Measurements from ENCODE around the gene PSMB10.
A peak's percentile ranks its signal among the peaks of the same experiment; 100 is the strongest.

Gene PSMB10

DNA sequence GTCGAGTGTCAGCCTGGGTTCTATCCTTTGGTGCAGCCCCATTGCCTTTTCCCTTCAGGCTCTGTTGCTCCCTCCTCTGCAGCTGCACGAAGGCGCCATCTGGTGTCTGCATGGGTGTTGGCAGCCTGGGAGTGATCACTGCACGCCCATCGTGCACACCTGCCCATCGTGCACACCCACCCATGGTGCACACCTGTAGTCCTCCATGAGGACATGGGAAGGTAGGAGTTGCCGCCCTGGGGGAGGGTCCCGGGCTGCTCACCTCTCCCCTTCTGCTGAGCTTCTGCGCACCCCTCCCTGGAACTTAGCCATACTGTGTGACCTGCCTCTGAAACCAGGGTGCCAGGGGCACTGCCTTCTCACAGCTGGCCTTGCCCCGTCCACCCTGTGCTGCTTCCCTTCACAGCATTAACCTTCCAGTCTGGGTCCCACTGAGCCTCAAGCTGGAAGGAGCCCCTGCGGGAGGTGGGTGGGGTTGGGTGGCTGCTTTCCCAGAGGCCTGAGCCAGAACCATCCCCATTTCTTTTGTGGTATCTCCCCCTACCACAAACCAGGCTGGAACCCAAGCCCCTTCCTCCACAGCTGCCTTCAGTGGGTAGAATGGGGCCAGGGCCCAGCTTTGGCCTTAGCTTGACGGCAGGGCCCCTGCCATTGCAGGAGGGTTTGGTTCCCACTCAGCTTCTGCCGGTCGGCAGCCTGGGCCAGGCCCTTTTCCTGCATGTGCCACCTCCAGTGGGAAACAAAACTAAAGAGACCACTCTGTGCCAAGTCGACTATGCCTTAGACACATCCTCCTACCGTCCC lies 7.9 kb downstream of the PSMB10 start:
- no peak for DNase-seq (ENCODE audit: low spot score)
- no peak overlapping the region for H3K4me3 ChIP-seq
- TF ChIP-seq, protein P1, sequence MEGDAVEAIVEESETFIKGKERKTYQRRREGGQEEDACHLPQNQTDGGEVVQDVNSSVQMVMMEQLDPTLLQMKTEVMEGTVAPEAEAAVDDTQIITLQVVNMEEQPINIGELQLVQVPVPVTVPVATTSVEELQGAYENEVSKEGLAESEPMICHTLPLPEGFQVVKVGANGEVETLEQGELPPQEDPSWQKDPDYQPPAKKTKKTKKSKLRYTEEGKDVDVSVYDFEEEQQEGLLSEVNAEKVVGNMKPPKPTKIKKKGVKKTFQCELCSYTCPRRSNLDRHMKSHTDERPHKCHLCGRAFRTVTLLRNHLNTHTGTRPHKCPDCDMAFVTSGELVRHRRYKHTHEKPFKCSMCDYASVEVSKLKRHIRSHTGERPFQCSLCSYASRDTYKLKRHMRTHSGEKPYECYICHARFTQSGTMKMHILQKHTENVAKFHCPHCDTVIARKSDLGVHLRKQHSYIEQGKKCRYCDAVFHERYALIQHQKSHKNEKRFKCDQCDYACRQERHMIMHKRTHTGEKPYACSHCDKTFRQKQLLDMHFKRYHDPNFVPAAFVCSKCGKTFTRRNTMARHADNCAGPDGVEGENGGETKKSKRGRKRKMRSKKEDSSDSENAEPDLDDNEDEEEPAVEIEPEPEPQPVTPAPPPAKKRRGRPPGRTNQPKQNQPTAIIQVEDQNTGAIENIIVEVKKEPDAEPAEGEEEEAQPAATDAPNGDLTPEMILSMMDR (IDR thresholded peaks at IDR 0.05), result peak; percentile 80
- no peak overlapping the region for H3K27ac ChIP-seq

DNA sequence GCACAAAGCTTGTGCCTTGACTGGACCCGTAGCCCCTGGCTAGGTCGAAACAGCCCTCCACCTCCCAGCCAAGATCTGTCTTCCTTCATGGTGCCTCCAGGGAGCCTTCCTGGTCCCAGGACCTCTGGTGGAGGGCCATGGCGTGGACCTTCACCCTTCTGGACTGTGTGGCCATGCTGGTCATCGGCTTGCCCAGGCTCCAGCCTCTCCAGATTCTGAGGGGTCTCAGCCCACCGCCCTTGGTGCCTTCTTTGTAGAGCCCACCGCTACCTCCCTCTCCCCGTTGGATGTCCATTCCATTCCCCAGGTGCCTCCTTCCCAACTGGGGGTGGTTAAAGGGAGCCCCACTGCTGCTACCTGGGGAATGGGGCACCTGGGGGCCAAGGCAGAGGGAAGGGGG lies 8.5 kb downstream of the PSMB10 start:
- no peak overlapping the region for H3K4me3 ChIP-seq
- TF ChIP-seq, protein P1 (IDR thresholded peaks at IDR 0.05), result no peak
- no peak for DNase-seq (ENCODE audit: low spot score)
- no peak overlapping the region for H3K27ac ChIP-seq

DNA sequence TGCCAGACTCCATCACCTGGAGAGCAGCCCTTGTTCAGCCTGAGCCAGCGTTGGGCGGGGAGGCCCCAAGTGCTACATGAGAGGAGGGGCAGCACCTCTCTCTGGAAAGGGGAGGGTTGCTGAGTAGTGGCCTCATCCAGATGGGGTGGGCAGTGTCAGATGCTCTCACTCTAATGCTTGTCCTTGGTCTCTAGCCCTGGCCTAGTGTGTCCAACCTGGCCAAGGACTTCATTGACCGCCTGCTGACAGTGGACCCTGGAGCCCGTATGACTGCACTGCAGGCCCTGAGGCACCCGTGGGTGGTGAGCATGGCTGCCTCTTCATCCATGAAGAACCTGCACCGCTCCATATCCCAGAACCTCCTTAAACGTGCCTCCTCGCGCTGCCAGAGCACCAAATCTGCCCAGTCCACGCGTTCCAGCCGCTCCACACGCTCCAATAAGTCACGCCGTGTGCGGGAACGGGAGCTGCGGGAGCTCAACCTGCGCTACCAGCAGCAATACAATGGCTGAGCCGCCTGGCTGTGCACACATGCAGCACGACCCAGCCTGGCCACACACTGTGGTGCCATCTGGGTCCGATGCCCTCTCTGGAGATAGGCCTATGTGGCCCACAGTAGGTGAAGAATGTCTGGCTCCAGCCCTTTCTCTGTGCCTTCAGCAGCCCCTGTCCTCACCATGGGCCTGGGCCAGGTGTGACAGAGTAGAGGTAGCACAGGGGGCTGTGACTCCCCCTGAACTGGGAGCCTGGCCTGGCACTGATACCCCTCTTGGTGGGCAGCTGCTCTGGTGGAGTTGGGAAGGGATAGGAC lies 9.3 kb downstream of the PSMB10 start:
- DNase-seq (ENCODE audit: low spot score), result no peak
- H3K27ac ChIP-seq, result peak overlapping the region in 1 of 2 donors; percentile 62
- TF ChIP-seq, protein P1 (IDR thresholded peaks at IDR 0.05), result no peak

DNA sequence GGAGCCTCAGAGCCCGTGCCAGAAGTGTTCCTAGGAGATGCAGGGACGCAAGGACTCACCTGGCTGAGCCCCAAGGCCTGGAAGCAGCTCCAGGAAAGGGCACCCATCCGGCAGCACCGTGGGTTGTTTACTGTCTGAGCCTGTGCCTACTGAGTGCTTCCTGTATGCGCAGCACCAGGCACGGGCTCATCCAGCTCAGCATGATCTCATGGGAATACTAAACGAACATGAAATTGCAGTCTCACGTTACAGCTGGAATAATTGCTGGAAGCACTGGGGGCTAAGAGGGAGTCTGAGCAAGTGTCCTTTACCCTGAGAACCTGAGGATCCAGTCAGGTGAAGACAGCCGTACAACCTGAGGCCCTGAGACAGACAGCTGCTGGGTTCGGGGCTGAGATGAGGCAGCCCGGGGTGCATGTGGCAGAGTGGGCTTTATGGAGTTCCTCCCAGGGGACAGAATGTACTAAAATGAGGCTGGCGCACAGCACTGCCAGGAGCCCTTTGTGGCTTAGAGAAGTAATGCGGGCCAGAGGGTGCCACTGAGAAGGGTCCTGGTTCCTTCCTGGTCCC lies 10.4 kb downstream of the PSMB10 start:
- Histone ChIP-seq H3K4me3 (peak overlapping the region; percentile 16), H3K27ac (peak overlapping the region; percentile 62 to 76)
- TF ChIP-seq, protein P1 (IDR thresholded peaks at IDR 0.05), result peak; percentile 13
- no peak for DNase-seq (ENCODE audit: low spot score)

More for the DNA sequence above, 9.3 kb downstream of the PSMB10 start:
- no peak overlapping the region for H3K4me3 ChIP-seq

DNA sequence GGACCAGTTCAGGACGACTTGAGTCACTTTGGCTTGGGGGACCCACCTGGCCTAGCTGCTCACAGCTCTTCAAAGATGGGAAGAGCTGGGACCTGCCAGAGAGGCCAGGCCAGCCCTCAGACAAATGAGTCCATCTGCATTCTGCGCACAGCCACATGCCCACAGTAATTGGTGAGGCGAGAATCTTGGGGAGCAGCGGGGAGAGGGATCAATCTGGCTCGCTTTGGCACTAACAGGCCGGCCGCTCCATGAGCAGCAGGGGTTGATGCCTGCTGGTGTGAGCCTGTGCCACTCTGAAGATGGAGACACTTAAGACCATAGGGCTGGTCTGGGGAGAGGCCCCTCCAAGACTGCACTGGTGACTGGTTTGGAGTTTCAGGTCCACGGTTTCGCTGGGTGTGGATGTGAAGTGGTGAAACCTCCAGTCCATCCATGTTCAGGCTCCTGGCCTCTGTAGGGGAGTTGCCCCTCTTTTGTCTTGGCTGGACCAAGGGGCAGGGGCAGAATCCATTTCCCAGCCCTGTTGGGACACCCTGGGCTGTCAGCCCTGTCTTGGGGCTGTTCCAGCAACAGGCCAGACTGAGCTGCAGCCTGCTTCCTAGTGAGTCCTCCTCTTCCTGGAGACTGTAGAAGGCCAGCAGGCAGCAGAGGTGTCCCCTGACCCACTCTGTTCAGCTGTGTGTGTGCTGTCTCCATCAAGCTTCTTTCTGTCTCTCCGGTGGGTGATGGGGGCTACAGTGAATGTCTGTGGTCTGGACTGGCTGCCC lies 12.3 kb downstream of the PSMB10 start:
- H3K27ac ChIP-seq, result no peak overlapping the region
- DNase-seq (ENCODE audit: low spot score), result no peak

More for the DNA sequence above, 12.3 kb downstream of the PSMB10 start:
- TF ChIP-seq, protein P1 (IDR thresholded peaks at IDR 0.05), result no peak
- no peak overlapping the region for H3K4me3 ChIP-seq

Data from coronary artery (tissue), 2 donors.